Suprapubic skin (tissue), 4 donors: ENCODE measurements around the gene TNRC6B. TPM values are rescaled to one million over a fixed set of nuclear protein-coding genes. Genes with fewer than 3 reads are reported as not detected.

ENCODE experiments used
- DNase-seq, 2 donors: peaks; one replicate each; pipeline ENCODE4 v3.0.0-alpha.2; 2019; ENCODE audit warnings: low spot score in 2 of 2
- H3K27ac ChIP-seq: fragments of 200-600 bp; sonication (generic); one replicate; pipeline ENCODE4 v1.5.1; 2019
- H3K27me3 ChIP-seq: fragments of 200-600 bp; sonication (generic); one replicate; pipeline ENCODE4 v1.5.1; 2019
- H3K36me3 ChIP-seq: fragments of 200-600 bp; sonication (generic); one replicate; pipeline ENCODE4 v1.5.1; 2019
- H3K4me1 ChIP-seq: fragments of 200-600 bp; sonication (generic); one replicate; pipeline ENCODE4 v1.5.1; 2019
- H3K4me3 ChIP-seq: fragments of 200-600 bp; sonication (generic); one replicate; pipeline ENCODE4 v1.5.1; 2019; ENCODE audit warnings: mild to moderate bottlenecking
- H3K9me3 ChIP-seq: fragments of 200-600 bp; sonication (generic); one replicate; pipeline ENCODE4 v1.5.1; 2019
- CTCF ChIP-seq, 2 donors: fragments of 200-600 bp in 1 of 2; fragments of 450-650 bp in 1 of 2; sonication (generic) in 1 of 2; IDR thresholded peaks; one replicate each; pipeline ENCODE4 v1.5.1; 2016 to 2019; ENCODE audit warnings: antibody characterized with exemption in 2 of 2, mild to moderate bottlenecking in 1 of 2, moderate library complexity in 1 of 2
- EP300 ChIP-seq: sonication (generic); formaldehyde crosslinking; IDR thresholded peaks from one replicate; pipeline ENCODE4 v1.6.1; 2017; ENCODE audit warnings: antibody characterized with exemption
- POLR2A ChIP-seq, 2 donors: fragments of 450-650 bp; IDR thresholded peaks; one replicate each; pipeline ENCODE4 v1.6.1; 2017; ENCODE audit warnings: antibody characterized with exemption in 2 of 2, mild to moderate bottlenecking in 2 of 2, moderate library complexity in 2 of 2
- POLR2AphosphoS5 ChIP-seq, 3 donors: sonication (generic); formaldehyde crosslinking; IDR thresholded peaks; one replicate each; pipeline ENCODE4 v1.6.1; 2017; ENCODE audit warnings: antibody characterized with exemption in 3 of 3
- WGBS: methylation state at CpG from one replicate; pipeline ENCODE4 v1.1.5; 2018; 5-methylcytosine and 5-hydroxymethylcytosine counted together
- total RNA-seq, 4 donors: library from RNA; depleted of rRNA; stranded (reverse); fragments of >200 nt; gene quantifications; one replicate each; pipeline ENCODE4 v1.1.0, GENCODE V29; 2016

Gene TNRC6B
- total RNA-seq, 4 donors from 2014 or later = 44.2 to 179 (median 55.5) TPM

- TF ChIP-seq POLR2AphosphoS5 (IDR thresholded peaks at IDR 0.05) (no peak), CTCF (IDR thresholded peaks at IDR 0.05) (no peak), EP300 (no peak), POLR2A (IDR thresholded peaks at IDR 0.05) (no peak)
- WGBS = 67% methylated on average over 4 of the region's 4 CpGs
- no peak for DNase-seq
- Histone ChIP-seq H3K4me3 (no peak overlapping the region), H3K4me1 (peaks cover 3% of the 10 kb centered on the region), H3K36me3 (peaks cover 29% of the 10 kb centered on the region), H3K27me3 (no peaks in the 10 kb centered on the region), H3K9me3 (no peaks in the 10 kb centered on the region), H3K27ac (no peak overlapping the region)
Measured at GRCh38 chr22:40331706-40332105, 154.0 kb downstream of the TNRC6B start.

GRCh38 chr22:40332319-40332781 lies 154.6 kb downstream of the TNRC6B start:
- peaks cover 23% of the 10 kb centered on the region for H3K36me3 ChIP-seq
- no peaks in the 10 kb centered on the region for H3K27me3 ChIP-seq
- H3K4me3 ChIP-seq = no peak overlapping the region
- no peak for TF ChIP-seq POLR2AphosphoS5 (IDR thresholded peaks at IDR 0.05)
- no peak for TF ChIP-seq EP300
- WGBS = 54% methylated on average over 9 of the region's 9 CpGs
- peaks cover 3% of the 10 kb centered on the region for H3K4me1 ChIP-seq
- no peak for DNase-seq
- no peaks in the 10 kb centered on the region for H3K9me3 ChIP-seq
- H3K27ac ChIP-seq = no peak overlapping the region

- TF ChIP-seq EP300 (no peak), POLR2AphosphoS5 (IDR thresholded peaks at IDR 0.05) (no peak), POLR2A (IDR thresholded peaks at IDR 0.05) (no peak), CTCF (IDR thresholded peaks at IDR 0.05) (no peak)
- Histone ChIP-seq H3K36me3 (peaks cover 21% of the 10 kb centered on the region), H3K4me3 (no peak overlapping the region), H3K9me3 (no peaks in the 10 kb centered on the region), H3K27ac (no peak overlapping the region), H3K27me3 (no peaks in the 10 kb centered on the region), H3K4me1 (no peaks in the 10 kb centered on the region)
- 81% methylated on average over 2 of the region's 2 CpGs for WGBS
- no peak for DNase-seq
Measured at GRCh38 chr22:40334060-40334459, 156.3 kb downstream of the TNRC6B start.

GRCh38 chr22:40334899-40335298 lies 157.2 kb downstream of the TNRC6B start:
- Histone ChIP-seq H3K27me3 (no peaks in the 10 kb centered on the region), H3K27ac (no peak overlapping the region), H3K36me3 (peaks cover 21% of the 10 kb centered on the region), H3K4me3 (no peak overlapping the region), H3K4me1 (no peaks in the 10 kb centered on the region), H3K9me3 (no peaks in the 10 kb centered on the region)
- no peak for TF ChIP-seq EP300
- no peak for TF ChIP-seq CTCF (IDR thresholded peaks at IDR 0.05)
- TF ChIP-seq POLR2AphosphoS5 (IDR thresholded peaks at IDR 0.05) = no peak
- TF ChIP-seq POLR2A (IDR thresholded peaks at IDR 0.05) = no peak
- 46% methylated on average over 2 of the region's 2 CpGs for WGBS
- no peak for DNase-seq

GRCh38 chr22:40335358-40335757 lies 157.6 kb downstream of the TNRC6B start:
- 35% methylated on average over 2 of the region's 2 CpGs for WGBS
- H3K4me3 ChIP-seq = no peak overlapping the region
- no peaks in the 10 kb centered on the region for H3K9me3 ChIP-seq
- H3K36me3 ChIP-seq = peaks cover 21% of the 10 kb centered on the region
- H3K4me1 ChIP-seq = no peaks in the 10 kb centered on the region
- no peaks in the 10 kb centered on the region for H3K27me3 ChIP-seq
- no peak for DNase-seq
- TF ChIP-seq EP300 = no peak
- no peak for TF ChIP-seq CTCF (IDR thresholded peaks at IDR 0.05)
- no peak for TF ChIP-seq POLR2AphosphoS5 (IDR thresholded peaks at IDR 0.05)
- no peak for TF ChIP-seq POLR2A (IDR thresholded peaks at IDR 0.05)
- no peak overlapping the region for H3K27ac ChIP-seq

GRCh38 chr22:40340044-40340443 lies 162.3 kb downstream of the TNRC6B start:
- Histone ChIP-seq H3K27ac (no peak overlapping the region), H3K4me3 (no peak overlapping the region), H3K27me3 (no peaks in the 10 kb centered on the region), H3K36me3 (no peaks in the 10 kb centered on the region), H3K4me1 (peaks cover 2% of the 10 kb centered on the region), H3K9me3 (no peaks in the 10 kb centered on the region)
- 93% methylated on average over 5 of the region's 5 CpGs for WGBS
- TF ChIP-seq EP300 (no peak), POLR2AphosphoS5 (IDR thresholded peaks at IDR 0.05) (no peak), CTCF (IDR thresholded peaks at IDR 0.05) (no peak), POLR2A (IDR thresholded peaks at IDR 0.05) (no peak)
- no peak for DNase-seq
